Esophagus mucosa (tissue), 1 donor: ENCODE measurements around the gene NUMB. TPM values are rescaled to one million over a fixed set of nuclear protein-coding genes. Genes with fewer than 3 reads are reported as not detected.

Experiments
- ATAC-seq: fragments of 200-7000 bp; cut with Tn5 transposase; one replicate; pipeline ENCODE4 v1.9.1; 2020
- total RNA-seq: library from RNA; stranded (reverse); gene quantifications from one replicate; pipeline ENCODE4 v1.2.4, GENCODE V29; 2023
- donor health status: DM: yes; HTN: yes; CAD: no.

Gene NUMB
- total RNA-seq, 1 donor from 2014 or later = 49.2 TPM

- no peak for ATAC-seq
These were observed 172.4 kb downstream of the NUMB start for GRCh38 chr14:73285979-73286378.

- ATAC-seq = no peak
These were observed 174.6 kb downstream of the NUMB start for GRCh38 chr14:73283608-73284379.

GRCh38 chr14:73280903-73281302 is 177.4 kb downstream of the NUMB start:
- no peak for ATAC-seq

GRCh38 chr14:73277376-73277775 is 181.0 kb downstream of the NUMB start:
- no peak for ATAC-seq

GRCh38 chr14:73276836-73277235 is 181.5 kb downstream of the NUMB start:
- no peak for ATAC-seq

GRCh38 chr14:73273799-73274198 is 184.5 kb downstream of the NUMB start:
- ATAC-seq = no peak

GRCh38 chr14:73272393-73272792 is 186.0 kb downstream of the NUMB start:
- ATAC-seq = no peak

GRCh38 chr14:73269729-73270531 is 188.4 kb downstream of the NUMB start:
- ATAC-seq = peak; percentile 37

- ATAC-seq = no peak
These were observed 190.9 kb downstream of the NUMB start for GRCh38 chr14:73267474-73267873.

- no peak for ATAC-seq
These were observed 192.0 kb downstream of the NUMB start for GRCh38 chr14:73266317-73266716.

GRCh38 chr14:73265721-73266046 is 192.7 kb downstream of the NUMB start:
- no peak for ATAC-seq

GRCh38 chr14:73264885-73265720 is 193.2 kb downstream of the NUMB start:
- ATAC-seq = no peak

- no peak for ATAC-seq
These were observed 194.1 kb downstream of the NUMB start for GRCh38 chr14:73264080-73264884.

GRCh38 chr14:73263606-73264005 is 194.7 kb downstream of the NUMB start:
- no peak for ATAC-seq

GRCh38 chr14:73262427-73263183 is 195.7 kb downstream of the NUMB start:
- no peak for ATAC-seq

GRCh38 chr14:73261520-73262426 is 196.6 kb downstream of the NUMB start:
- ATAC-seq = no peak

GRCh38 chr14:73261075-73261474 is 197.3 kb downstream of the NUMB start:
- ATAC-seq = no peak

- no peak for ATAC-seq
These were observed 197.8 kb downstream of the NUMB start for GRCh38 chr14:73260574-73260973.

GRCh38 chr14:73259837-73260236 is 198.5 kb downstream of the NUMB start:
- no peak for ATAC-seq

- ATAC-seq = no peak
These were observed 199.3 kb downstream of the NUMB start for GRCh38 chr14:73258845-73259611.
